ENCODE measurements around the gene CALCOCO1.

DNA sequence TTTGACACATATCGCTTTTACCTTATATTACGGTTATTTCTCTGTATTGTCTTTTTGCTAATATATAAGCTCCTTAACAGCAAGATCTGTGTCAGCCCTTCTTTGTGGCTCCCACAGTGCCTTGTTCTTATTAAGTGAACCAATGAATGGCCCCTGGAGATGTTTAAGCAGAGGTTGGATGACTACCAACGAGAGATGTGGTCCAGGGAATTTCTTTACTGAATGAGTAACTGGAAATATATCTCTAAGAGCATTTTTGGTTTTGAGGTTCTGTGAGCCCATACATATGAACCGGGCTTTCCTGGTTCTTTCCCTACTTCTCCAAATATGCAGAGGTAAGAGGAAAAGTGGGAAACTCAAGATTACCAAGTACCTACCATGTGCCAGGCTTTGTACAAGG is 23.5 kb downstream of the CALCOCO1 start:
- TF ChIP-seq POLR2A (IDR thresholded peaks at IDR 0.05): no peak
- TF ChIP-seq CTCF (IDR thresholded peaks at IDR 0.05): no peak

All from uterus (tissue), 2 donors.